MM.1S (cell line): ENCODE measurements around the gene CIB1.

Experiments
- EZH2phosphoT487 ChIP-seq: fragments of 300-600 bp; sonication (generic); IDR thresholded peaks from 2 replicates; pipeline ENCODE4 v1.6.1; 2018; ENCODE audit warnings: antibody characterized with exemption, low read length
- TF ChIP-seq, protein P1 (sequence below): fragments of 300-600 bp; sonication (generic); IDR thresholded peaks from 2 replicates; pipeline ENCODE4 v1.5.1; 2016; ENCODE audit warnings: antibody characterized with exemption, low read length, mixed read lengths

DNA sequence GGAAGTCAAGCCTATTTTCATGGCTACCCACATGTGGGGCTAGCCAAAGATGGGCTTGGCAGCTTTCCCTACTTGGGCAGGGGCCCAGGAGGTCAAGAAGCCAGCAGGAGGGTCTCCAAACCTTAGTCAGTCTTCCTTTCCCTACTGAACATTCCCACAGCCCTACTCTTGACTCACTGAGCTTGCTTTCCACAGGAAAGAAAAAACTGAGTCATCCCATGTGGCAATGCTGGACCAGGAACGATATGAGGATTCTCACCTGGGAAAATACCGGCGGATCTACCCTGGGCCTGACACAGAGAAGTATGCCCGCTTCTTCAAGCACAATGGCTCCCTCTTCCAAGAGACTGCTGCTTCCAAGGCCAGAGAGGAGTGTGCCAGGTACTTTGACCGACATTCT lies 28.1 kb upstream of the CIB1 start:
- TF ChIP-seq, protein P1, sequence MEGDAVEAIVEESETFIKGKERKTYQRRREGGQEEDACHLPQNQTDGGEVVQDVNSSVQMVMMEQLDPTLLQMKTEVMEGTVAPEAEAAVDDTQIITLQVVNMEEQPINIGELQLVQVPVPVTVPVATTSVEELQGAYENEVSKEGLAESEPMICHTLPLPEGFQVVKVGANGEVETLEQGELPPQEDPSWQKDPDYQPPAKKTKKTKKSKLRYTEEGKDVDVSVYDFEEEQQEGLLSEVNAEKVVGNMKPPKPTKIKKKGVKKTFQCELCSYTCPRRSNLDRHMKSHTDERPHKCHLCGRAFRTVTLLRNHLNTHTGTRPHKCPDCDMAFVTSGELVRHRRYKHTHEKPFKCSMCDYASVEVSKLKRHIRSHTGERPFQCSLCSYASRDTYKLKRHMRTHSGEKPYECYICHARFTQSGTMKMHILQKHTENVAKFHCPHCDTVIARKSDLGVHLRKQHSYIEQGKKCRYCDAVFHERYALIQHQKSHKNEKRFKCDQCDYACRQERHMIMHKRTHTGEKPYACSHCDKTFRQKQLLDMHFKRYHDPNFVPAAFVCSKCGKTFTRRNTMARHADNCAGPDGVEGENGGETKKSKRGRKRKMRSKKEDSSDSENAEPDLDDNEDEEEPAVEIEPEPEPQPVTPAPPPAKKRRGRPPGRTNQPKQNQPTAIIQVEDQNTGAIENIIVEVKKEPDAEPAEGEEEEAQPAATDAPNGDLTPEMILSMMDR: no peak
- no peak for TF ChIP-seq EZH2phosphoT487
